LNCAP (cell line): Measurements from ENCODE around the gene ZFP2.

Experiments
- CTCF ChIP-seq: fragments of 450-650 bp; IDR thresholded peaks from 2 replicates; pipeline ENCODE4 v1.5.1; 2017; ENCODE audit warnings: mild to moderate bottlenecking

Gene ZFP2

GRCh38 chr5:178940569-178941360 lies 45.1 kb downstream of the ZFP2 start, which contains the start of gene ZNF454:
ZNF454 (plus strand) TSS chr5:178941198; CDS start chr5:178942792, 1,594 bp downstream.
- no peak for TF ChIP-seq CTCF

- no peak for TF ChIP-seq CTCF
These were observed 45.6 kb downstream of the ZFP2 start for GRCh38 chr5:178941361-178941760.

DNA sequence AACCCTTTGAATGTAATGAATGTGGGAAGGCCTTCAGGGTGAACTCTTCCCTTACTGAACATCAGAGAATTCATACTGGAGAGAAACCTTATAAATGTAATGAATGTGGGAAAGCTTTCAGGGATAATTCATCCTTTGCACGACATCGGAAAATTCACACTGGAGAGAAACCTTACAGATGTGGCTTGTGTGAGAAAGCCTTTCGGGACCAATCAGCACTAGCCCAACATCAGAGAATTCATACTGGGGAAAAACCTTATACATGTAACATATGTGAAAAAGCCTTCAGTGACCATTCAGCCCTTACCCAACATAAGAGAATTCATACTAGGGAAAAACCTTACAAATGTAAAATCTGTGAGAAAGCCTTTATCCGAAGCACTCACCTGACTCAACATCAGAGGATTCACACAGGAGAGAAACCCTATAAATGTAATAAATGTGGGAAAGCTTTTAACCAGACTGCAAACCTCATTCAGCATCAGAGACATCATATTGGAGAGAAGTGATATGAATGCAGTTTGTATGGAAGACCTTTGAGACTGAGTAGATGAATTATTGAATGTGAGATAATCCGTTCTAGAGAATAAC lies 69.8 kb downstream of the ZFP2 start:
- TF ChIP-seq CTCF, result no peak

- TF ChIP-seq CTCF, result no peak
These were observed 85.7 kb downstream of the ZFP2 start for GRCh38 chr5:178981381-178981780.
